Glomerular endothelial cell (primary cell): ENCODE measurements around the gene ARFGEF2. TPM values are rescaled to one million over a fixed set of nuclear protein-coding genes. Genes with fewer than 3 reads are reported as not detected.
"Not testable (repeated sequence)": the region's sequence is repeated elsewhere in the genome, so short reads cannot be mapped to it uniquely, and the experiment has no call there.

Experiments
- DNase-seq: peaks from one replicate; pipeline ENCODE4 v3.0.0-alpha.2; 2011; ENCODE audit warnings: low read depth, low spot score; ENCODE audit errors: extremely low read depth
- total RNA-seq: library from RNA; depleted of rRNA; stranded (reverse); fragments of >200 nt; gene quantifications from 2 replicates; pipeline ENCODE4 v1.2.3, GENCODE V29; 2015

Gene ARFGEF2
- total RNA-seq, result 29.7 and 31.9 TPM in 2 replicates

DNA sequence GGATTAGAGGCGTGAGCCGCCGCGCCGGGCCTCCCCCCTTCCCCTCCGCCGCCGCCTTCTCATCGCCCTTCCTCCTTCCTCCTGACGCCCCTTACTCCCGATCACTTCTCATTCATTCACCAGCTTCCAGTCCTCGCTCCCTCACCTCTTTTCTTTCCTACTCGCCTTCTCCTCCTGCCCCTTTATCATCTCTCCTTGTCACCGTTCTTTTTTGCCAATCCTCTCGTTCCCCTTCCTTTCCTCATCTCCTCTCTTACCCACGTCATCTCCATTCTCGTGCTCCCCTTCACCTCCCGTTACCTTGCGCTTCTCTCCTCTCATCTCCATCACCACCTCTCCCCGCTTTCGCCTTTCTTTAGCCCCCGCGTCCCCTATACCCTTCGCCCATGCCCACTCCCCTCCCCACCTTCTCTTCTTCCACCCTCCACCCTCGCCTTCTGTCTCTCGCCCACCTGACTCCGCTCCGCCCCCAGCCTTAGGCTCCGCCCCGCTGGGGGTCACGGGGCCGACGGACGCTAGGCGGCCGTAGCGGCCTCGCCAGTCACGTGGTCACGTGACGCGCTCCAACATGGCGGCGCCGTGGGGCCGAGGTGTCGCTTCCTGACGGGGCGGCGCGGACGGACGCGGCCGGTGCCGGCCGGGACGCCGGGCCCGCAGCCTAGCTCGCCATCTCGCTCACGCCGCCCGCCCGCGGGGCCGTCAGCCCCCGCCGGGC is at the start of gene ARFGEF2:
Gene ARFGEF2 (plus strand): TSS at position 544 of the 715 bp plus-strand sequence. CDS start 179 bp downstream, outside the sequence.
- no peak for DNase-seq

DNA sequence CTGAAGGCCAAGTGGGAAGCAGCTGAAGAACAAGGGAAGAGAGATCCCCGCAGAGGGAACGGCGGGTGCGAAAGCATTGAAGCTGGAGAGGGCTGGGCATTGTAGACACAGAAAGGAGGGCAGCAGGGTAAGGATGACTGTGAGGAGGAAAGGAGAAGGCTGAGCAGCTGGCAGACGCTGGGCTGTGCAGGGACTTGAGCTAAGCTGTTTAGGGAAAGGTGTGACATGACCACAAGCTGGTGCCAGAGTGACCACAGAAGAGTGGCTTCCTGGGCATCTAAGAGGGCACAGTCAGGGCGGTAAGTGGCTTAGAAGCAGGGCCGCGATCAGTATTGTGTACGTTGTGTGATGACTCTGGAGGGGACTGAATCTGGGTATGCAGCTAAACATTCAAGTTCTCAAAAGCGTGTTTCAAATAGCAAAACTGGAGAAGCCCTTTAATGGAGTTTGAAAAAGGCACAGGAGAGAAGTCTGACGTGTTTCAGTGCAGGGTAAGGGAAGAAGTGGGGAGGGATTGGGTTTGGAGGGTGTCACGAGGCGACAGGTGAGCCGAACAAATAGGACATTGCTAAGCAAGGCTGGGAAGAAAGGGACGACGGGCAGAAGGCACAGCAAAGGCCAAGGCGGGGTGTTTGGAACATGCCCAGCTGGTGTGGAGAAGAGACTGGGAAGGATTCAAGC is 46.1 kb upstream of the ARFGEF2 start:
- no peak for DNase-seq

DNA sequence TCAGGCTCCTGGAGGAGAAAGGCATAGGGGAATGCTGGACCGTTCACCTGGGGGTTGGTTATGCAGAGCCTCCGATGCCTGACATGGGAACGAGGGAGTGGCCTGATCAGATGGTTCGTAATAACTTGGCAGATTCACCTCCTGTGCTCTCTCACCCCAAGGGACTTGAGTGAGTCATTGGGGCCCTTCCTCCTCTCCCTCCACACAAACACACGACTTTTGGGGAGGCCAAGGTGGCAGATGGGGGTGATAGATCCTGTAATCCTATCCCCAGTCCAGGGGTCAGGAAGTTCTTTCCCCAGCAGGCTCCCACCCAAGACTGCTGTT is 45.6 kb upstream of the ARFGEF2 start:
- no peak for DNase-seq

DNA sequence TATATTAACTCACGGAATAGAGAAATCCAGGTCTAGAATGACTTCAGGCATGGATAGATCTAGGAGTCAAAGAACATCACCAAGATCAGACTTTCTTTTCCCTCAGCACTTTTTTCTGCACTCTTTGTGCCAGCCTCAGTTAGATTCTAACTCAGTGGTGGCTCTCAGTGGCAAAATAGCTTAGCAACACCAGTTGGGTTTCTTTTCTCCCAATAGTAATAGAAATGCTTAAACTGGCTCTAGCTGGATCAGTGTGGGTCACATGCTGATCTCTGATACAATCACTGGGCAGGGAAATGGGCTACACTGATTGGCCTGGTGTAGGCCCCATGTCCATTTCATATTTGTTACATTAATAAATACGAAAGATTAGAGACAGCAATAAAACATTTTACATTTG is 44.2 kb upstream of the ARFGEF2 start:
- DNase-seq, result no peak

DNA sequence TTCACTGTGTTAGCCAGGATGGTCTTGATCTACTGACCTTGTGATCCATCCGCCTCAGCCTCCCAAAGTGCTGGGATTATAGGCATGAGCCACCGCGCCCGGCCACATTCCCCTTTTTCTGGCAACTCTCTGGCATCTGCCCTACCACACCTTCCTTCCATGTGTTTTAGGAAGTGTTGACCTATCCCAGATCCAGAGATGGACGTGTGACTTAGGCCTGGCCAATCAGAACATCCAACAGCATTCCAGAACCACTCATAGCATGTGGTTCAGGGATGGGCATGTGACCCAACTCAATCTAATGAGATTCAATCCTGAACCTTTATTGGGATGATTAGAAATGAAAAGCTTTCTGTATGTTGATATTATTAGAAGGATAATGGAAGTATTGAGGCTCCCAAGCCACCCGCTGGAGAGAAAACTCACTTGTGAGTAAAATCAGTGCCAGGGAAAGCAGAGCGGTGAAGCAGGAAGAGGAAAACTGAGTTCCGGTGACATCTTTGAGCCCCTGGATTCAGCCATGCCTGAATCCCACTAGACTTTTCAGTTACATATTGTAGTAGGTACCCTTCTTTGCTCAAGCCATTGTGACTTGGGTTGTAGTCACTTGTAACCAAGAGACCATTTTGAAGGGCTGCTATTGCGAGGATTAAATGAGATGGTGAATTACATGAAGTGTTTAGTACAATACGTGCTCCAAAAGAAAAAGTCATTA is 42.8 kb upstream of the ARFGEF2 start:
- DNase-seq, result no peak

DNA sequence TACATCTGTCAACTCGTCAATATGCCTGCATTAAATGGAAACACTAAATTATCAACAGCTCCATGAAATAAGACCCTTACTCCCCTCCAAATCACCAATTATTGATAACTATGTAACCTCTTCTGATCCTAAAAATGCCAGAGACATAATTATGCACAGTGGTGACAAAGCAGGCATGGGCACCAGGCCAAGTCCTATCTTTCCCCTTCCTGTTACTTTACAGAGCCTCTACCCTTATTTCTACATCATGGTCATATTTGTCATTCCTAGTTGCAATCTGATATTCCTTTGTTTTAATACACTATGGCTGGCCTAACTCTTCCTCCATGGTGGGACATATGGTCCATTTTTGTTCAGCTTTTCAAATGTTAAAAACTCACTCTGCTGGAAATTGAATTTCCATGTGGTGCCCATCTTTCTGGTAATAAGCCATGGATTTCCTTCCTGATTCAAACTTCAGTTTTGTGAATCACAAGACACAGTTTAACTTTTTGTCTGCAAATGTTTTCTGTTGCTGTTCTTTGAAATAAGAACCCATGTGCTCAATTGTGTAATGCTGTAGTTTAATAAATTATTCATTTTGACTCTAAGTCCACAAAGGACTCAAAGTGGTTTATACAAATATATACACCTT is 41.8 kb upstream of the ARFGEF2 start:
- DNase-seq, result no peak

DNA sequence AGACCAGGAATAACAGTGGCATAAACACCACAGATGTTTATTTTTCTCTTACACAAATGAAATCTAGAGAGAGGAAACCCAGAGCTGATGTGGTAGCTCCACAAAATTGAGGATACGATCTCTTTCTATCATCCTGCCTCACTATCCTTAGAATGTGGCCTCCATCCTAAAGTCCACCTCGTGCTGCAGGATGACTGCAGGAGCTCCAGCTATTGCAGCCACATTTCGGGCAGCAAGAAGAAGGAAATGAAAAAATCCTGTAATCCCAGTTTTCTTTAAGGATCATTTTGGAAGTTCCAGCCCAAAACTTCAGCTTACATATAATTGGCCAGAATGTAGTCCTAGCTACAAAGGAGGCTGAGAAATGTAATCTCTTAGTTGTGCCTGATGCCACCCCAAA is 41.2 kb upstream of the ARFGEF2 start:
- DNase-seq, result no peak

DNA sequence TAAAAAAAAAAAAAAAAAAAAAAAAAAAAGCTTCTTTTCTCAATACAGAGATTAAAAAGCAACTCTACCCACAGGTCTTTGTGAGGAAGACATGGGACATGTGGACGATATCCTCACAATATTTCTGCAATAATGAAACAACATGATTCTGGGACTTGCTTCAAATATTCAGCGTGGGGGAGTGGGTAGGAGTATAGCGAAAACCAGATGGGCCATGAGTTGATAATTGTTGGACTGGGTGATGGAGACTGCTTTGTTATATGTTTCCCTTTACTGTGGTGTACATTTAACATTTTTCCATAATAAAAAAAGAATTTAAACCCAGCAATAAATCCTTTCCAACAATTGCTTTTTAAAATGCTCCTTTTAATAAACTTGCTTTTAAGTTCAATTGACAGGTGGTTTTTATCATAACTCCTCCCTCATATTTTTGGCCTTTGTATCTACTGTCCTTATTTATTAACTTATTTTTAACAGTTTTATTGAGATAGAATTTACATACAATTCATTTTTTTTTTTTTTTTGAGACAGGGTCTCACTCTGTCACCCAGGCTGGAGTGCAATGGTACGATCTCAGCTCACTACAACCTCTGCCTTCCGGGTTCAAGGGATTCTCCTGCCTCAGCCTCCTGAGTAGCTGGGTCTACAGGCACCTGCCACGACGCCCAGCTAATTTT is 40.4 kb upstream of the ARFGEF2 start:
- DNase-seq, result no peak

DNA sequence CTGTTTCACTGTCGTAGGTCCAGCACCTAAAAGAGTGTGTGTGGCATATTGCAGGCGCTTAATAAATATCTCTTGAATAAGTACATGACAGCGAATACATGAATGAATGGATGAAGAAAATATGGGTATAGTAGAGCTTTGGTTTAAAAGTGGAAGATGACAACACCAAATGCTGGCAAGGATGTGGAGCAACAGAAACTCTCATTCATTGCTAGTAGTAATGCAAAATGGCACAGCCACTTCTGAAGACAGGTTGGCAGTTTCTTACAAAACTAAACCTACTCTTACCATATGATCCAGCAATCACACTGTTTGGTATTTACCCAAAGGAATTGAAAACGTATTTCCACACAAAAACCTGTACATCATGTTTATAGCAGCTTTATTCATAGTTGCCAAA is 36.3 kb upstream of the ARFGEF2 start:
- DNase-seq, result no peak

DNA sequence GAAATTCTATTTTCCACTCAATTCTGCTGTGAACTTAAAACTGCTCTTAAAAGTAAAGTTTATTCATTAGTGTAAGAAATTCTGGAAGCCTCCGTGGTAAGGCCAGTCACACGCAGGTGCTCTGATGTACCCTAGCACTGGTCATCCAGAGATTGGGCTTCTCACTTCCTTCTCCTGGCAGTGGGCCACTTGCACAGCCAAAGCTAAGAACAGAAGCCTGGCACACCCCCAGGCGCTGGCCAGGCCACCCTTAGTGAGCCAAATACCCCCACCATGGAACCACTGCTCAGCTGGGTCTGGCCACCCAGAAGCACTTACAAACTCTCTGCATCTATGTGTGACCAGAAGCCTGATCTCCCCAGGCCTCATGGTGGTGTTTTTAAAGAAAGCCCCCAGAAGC is 35.3 kb upstream of the ARFGEF2 start:
- no peak for DNase-seq

DNA sequence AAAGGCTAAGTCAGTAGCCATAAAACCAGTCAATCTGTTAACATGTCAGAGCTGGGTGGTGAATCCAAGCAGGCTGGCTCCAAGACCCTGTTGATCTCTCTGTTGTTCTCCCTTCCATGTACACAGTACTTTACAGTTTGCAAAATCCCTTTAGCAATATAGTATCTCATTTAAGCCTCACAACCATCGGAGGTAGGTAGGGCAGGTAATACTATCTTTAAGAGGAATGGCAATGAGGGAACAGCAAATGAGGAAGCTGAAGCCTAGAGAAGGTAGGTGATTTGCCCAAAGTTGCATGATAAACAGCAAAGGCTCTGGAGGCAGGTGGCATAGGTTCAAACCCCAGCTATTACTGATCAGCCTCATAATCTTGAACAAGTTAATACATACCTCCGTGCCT is 34.7 kb upstream of the ARFGEF2 start:
- no peak for DNase-seq

DNA sequence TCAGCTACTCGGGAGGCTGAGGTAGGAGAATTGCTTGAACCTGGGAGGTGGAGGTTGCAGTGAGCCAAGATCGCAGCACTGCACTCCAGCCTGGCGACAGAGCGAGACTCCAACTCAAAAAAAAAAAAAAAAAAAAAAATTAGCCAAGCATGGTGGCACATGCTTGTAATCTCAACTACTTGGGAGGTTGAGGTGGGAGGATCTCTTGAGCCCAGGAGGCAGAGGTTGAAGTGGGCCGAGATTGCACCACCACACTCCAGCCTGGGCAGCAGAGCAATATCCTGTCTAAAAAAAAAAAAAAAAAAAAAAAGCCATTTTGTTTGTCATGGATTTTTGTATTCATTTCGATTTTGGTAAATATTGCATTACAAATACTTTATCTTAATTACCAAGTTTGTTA is 33.0 kb upstream of the ARFGEF2 start:
- DNase-seq, result not testable (repeated sequence)

DNA sequence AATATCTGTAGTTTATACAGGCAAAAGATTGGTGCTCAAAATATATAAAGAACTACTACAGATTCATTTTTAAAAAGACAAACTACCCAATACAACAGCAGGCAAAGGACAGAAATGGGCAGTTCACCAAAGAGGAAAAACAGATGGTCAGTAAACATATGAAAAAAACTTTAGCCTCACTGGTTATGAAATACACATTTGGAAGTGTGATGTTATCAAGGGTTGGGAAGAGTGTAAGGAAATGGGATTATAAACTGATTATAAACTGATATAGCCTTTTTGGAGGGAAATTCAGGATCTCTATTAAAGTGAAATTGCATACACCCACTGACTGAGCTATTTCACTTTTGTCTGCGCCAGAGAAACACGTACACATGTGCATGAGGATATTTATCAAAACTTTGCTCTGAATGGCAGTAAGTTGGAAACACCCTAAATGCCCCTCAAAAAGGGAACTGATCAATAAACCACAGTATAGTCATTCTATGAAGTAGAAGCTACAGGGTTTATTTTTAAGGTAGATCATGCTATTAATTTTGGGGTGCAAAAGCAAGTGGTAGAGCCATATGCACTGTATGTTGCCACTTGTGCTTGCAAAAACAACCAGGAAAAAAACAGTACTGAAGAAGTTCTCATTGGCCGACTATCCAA is 32.2 kb upstream of the ARFGEF2 start:
- DNase-seq, result no peak

DNA sequence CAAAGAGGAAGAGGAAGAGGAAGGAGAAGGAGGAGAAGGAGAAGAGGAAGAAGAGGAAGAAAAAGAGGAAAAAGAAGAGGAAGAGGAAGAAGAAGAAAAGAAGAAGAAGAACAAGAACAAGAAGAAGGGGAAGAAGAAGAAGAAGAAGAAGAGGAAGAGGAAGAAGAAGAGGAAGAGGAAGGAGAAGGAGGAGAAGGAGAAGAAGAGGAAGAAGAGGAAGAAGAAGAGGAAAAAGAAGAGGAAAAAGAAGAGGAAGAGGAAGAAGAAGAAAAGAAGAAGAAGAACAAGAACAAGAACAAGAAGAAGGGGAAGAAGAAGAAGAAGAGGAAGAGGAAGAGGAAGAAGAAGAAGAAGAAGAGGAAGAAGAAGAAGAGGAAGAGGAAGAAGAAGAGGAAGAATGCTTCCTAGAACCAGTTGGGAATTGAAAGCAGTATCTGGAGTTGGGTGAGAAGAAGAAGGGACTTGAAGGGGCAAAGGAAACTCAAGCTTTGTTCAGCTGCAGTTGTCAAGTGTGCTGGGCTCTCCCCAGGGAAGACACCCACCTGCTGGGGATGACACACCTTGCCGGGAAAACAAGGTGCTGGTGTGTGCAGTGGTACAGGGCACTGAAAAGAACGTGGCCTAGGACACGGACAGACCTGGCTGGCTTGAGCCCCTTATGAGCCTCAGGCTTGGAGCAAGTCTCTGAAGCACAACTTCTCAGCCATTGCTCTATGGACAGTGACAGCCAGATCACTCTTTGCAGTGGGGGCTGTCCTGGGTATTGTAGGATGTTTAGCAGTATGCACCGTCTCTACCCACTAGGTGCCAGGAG is 30.1 kb upstream of the ARFGEF2 start:
- DNase-seq, result no peak

DNA sequence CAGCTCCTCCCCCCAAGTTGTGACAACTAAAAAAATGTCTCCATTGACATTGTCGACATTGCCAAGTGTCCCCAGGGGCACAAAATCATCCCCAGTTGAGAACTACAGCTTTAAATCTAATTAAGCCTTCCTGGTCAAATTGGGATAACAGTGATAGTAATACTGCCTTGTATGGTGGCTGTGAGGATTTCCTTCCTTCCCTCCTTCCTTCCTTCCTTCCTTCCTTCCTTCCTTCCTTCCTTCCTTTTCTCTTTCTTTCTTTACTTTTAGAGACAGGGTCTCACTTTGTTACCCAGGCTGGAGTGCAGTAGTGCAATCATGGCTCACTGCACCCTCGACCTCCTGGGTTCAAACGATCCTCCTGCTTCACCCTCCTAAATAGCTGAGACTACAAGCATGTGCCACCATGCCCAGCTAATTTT is 29.5 kb upstream of the ARFGEF2 start:
- no peak for DNase-seq

DNA sequence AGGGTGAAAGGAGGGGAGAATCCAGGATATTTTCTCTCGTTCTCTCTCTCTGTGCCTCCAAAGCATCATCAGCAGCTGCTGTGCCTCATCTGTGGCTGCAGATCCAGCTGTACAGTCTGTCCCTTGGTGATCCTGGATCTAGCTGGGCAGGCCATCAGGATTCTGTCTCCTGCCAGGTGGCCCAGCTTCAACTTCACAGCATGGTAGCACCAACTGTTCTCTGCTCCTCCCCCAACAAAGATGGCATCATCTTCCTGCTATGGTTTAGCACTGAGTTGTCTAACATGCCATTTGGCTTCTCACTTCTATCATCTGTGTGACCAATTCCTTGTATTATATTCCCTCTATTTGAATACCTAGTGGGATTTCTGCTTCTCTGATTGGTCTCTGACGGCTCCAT is 28.6 kb upstream of the ARFGEF2 start:
- DNase-seq, result no peak

DNA sequence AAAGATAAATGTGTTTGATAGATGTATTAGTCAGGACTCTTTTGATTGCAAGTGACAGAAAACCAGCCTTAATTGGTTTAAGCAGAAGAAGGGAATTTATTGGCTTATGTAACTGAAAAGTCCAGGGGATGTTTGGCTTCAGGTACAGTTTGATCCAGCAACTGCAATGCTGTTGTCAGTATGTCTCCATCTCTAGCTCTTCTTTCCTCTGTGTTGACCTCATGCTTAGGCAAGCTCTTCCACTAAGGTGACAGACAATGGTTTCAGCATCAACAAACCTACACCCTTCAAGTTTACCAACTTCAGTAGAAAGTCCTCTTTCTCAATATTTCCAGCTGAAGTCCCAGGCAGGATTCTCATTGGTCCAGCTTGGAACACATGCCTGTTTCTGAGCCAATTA is 28.1 kb upstream of the ARFGEF2 start:
- DNase-seq, result no peak

DNA sequence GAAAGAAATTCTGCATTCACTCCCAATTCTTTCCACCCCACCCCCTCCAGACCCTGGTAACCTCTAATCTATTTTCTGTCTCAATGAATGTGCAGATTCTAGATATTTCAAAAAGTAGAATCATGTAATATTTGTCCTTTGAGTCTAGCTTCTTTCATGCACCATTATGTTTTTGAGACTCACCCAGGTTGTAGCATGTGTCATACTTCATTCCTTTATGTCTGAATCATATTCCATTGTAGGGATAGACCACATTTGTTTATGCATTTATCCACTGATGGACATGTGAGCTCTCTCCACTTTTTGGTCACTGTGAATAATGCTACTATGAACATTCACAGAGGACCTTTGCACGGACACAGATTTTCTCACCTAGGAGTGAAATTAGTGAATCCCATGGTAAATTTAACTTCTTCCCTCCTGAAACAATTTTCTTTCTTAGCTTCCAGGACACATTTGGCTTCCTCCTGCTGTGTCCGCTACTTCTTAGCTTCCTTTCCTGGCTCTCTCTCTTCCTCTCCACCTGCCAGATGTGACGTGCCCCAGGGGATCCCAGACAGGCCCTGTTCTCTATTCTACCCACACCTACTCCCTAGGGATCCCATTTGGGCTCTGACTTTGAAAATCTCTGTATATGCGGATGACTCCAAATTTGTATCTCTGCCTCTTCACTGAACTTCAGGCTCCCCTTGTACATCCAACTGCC is 24.1 kb upstream of the ARFGEF2 start:
- no peak for DNase-seq

DNA sequence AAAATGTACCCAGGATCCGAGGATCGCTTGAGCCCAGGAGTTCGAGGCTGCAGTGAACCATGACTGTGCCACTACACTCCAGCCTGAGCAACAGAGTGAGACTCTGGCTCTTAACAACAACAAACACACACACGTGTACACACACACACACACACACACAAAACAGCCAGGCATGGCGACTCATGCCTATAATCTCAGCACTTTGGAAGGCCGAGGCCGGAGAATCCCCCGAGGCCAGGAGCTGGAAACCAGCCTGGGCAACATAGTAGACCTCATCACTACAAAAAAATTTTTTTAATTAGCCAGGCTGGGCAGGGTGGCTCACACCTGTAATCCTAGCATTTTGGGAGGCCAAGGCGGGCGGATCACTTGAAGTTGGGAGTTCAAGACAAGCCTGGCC is 23.3 kb upstream of the ARFGEF2 start:
- DNase-seq, result no peak
